Eye (tissue), 1 donor: ENCODE data around the gene LSP1.
A peak's percentile ranks its signal among the peaks of the same experiment; 100 is the strongest.

Experiments
- DNase-seq: peaks from one replicate; pipeline ENCODE4 v3.0.0-alpha.2; 2015

Gene LSP1

GRCh38 chr11:1825039-1825740 is 27.7 kb upstream of the LSP1 start:
- DNase-seq: peak; percentile 68

- no peak for DNase-seq
These were observed 27.0 kb upstream of the LSP1 start for GRCh38 chr11:1825785-1826451.

GRCh38 chr11:1826552-1827094 is 26.3 kb upstream of the LSP1 start:
- DNase-seq: no peak

- DNase-seq: peak; percentile 81
These were observed 25.6 kb upstream of the LSP1 start for GRCh38 chr11:1827095-1827813.

- DNase-seq: no peak
These were observed 25.0 kb upstream of the LSP1 start for GRCh38 chr11:1827931-1828330.

- DNase-seq: no peak
These were observed 24.3 kb upstream of the LSP1 start for GRCh38 chr11:1828542-1828941.

GRCh38 chr11:1829039-1829820 is 23.7 kb upstream of the LSP1 start:
- no peak for DNase-seq

- no peak for DNase-seq
These were observed 22.9 kb upstream of the LSP1 start for GRCh38 chr11:1830004-1830321.

GRCh38 chr11:1830322-1831223 is 22.3 kb upstream of the LSP1 start:
- DNase-seq: peak; percentile 29

- DNase-seq: no peak
These were observed 21.3 kb upstream of the LSP1 start for GRCh38 chr11:1831338-1832210.

GRCh38 chr11:1832211-1832919 is 20.5 kb upstream of the LSP1 start:
- peak; percentile 75 for DNase-seq

- DNase-seq: peak; percentile 49
These were observed 20.0 kb upstream of the LSP1 start for GRCh38 chr11:1832920-1833295.

GRCh38 chr11:1834062-1834610 is 18.7 kb upstream of the LSP1 start:
- no peak for DNase-seq

GRCh38 chr11:1834779-1835670 is 17.9 kb upstream of the LSP1 start, which contains the start of gene SYT8:
Gene SYT8 (plus strand): TSS chr11:1834990. CDS start chr11:1835106, 116 bp downstream.
- DNase-seq: no peak

GRCh38 chr11:1835671-1836010 is 17.2 kb upstream of the LSP1 start:
- DNase-seq: no peak

GRCh38 chr11:1836011-1836945 is 16.6 kb upstream of the LSP1 start:
- DNase-seq: no peak
